ENCODE measurements around the gene LARP1B. TPM values are rescaled to one million over a fixed set of nuclear protein-coding genes. Genes with fewer than 3 reads are reported as not detected.

The LARP1B gene
- total RNA-seq (ENCODE audit: low replicate concordance): 17.4 and 27.9 TPM in 2 replicates

DNA sequence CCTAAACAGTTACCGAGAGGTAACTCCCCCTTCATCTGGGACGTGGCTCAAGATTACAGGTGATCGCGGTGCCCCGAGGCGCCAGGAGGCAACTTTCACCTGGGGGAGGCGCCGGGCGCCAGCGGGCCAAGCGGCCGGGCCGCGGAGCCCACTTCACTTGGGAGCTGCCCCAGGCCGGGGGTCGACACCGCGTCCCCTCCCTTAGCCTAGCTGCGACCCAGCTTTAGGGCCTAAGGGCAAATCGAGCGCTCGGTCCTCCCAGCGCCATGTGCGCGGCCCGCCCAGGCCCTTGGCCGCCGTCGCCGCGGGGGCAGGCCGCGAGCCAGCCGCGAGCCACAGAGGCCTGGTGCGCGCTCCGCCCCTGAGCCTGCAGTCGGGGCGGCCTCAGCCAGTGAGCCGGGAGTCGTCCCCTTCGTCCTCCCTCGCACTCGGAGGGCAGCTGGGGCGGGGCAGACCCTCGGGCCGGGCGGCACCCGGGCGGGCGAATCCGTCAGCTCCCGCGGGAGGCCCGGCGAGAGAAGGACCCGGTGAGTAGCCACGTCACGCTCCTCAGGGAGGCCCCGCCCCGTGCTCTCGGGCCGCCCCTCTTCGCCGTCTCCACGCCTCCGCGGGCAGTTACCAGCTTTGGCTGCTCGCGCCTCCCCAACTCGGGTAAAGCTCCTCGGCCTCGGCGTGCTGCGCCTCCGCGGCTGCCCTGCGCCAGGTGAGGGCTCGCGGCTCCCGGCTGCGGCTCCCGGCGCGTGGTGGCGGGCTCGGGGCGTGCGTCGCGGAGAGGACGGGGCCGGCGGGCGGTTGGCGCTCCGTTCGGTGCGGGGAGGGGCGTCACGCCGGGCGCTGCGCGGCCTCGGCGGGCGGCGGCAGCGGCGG lies at the start of gene LARP1B:
Gene LARP1B, plus strand, starts transcription at position 614 of the 867 bp plus-strand sequence. CDS start 13,640 bp downstream, outside the sequence.
- H2AFZ ChIP-seq (replicated peaks): peak within 1 kb of the TSS; percentile 95
- H3K27ac Mint-ChIP-seq: peak within 1 kb of the TSS; percentile 90

DNA sequence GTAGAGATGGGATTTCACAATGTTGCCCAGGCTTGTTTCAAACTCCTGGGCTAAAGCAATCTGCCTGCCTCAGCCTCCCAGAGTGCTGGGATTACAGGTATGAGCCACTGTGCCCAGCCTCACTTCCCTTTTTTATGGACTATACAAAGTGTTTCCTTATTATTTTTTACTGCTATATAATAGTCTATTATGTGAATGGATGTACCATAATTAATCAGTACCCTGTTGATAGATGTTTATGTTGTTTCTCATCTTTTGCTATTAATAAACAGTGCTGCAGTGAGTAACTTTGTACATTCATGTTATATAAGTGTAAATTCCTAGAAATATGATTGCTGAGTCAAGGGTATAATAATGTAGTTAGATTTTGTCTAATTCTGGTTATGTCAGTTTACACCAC lies 35.8 kb upstream of the LARP1B start:
- no peak overlapping the region for H3K27ac Mint-ChIP-seq
- H3K9me3 Mint-ChIP-seq: no peaks in the 10 kb centered on the region
- TF ChIP-seq EZH2phosphoT487 (IDR thresholded peaks at IDR 0.05): no peak
- TF ChIP-seq, protein P1, sequence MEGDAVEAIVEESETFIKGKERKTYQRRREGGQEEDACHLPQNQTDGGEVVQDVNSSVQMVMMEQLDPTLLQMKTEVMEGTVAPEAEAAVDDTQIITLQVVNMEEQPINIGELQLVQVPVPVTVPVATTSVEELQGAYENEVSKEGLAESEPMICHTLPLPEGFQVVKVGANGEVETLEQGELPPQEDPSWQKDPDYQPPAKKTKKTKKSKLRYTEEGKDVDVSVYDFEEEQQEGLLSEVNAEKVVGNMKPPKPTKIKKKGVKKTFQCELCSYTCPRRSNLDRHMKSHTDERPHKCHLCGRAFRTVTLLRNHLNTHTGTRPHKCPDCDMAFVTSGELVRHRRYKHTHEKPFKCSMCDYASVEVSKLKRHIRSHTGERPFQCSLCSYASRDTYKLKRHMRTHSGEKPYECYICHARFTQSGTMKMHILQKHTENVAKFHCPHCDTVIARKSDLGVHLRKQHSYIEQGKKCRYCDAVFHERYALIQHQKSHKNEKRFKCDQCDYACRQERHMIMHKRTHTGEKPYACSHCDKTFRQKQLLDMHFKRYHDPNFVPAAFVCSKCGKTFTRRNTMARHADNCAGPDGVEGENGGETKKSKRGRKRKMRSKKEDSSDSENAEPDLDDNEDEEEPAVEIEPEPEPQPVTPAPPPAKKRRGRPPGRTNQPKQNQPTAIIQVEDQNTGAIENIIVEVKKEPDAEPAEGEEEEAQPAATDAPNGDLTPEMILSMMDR (IDR thresholded peaks at IDR 0.05): no peak
- no peak for TF ChIP-seq EZH2 (IDR thresholded peaks at IDR 0.05)
- H2AFZ ChIP-seq (replicated peaks): no peak overlapping the region
- peaks cover 8% of the 10 kb centered on the region for H3K36me3 ChIP-seq
- no peak overlapping the region for H3K27ac ChIP-seq
- H3K27me3 ChIP-seq: no peaks in the 10 kb centered on the region
- no peaks in the 10 kb centered on the region for H3K79me2 ChIP-seq (ENCODE audit: low read depth)
- H4K20me1 ChIP-seq (ENCODE audit: low read depth): no peaks in the 10 kb centered on the region
- H3K36me3 Mint-ChIP-seq: peaks cover 31% of the 10 kb centered on the region
- H3K4me1 Mint-ChIP-seq: no peaks in the 10 kb centered on the region
- no peak overlapping the region for H3K9ac ChIP-seq
- H3K9me3 ChIP-seq (ENCODE audit: low read depth): no peaks in the 10 kb centered on the region
- H3K4me2 ChIP-seq: no peak overlapping the region
- H3K4me3 Mint-ChIP-seq: no peak overlapping the region
- H3K4me3 ChIP-seq: no peak overlapping the region
- DNase-seq (ENCODE audit: low spot score): no peak
- H3F3A ChIP-seq (ENCODE audit: low read depth): no peaks in the 10 kb centered on the region
- H3K27me3 Mint-ChIP-seq (ENCODE audit: insufficient read depth, low read depth): no peaks in the 10 kb centered on the region
- H3K4me1 ChIP-seq: no peaks in the 10 kb centered on the region

More for the DNA sequence above, at the start of gene LARP1B:
- no peaks in the 10 kb centered on the region for H3K27me3 ChIP-seq
- peaks cover 8% of the 10 kb centered on the region for H4K20me1 ChIP-seq (ENCODE audit: low read depth)
- H3F3A ChIP-seq (ENCODE audit: low read depth): peaks cover 32% of the 10 kb centered on the region
- peak; percentile 96 for DNase-seq (ENCODE audit: low spot score)
- H3K4me3 ChIP-seq: peak within 1 kb of the TSS; percentile 79
- TF ChIP-seq EZH2phosphoT487 (IDR thresholded peaks at IDR 0.05) (no peak), EZH2 (IDR thresholded peaks at IDR 0.05) (no peak)
- TF ChIP-seq, protein P1 (IDR thresholded peaks at IDR 0.05): no peak
- peak within 1 kb of the TSS; percentile 66 for H3K27ac ChIP-seq
- peaks cover 10% of the 10 kb centered on the region for H3K4me1 Mint-ChIP-seq
- peak within 1 kb of the TSS; percentile 93 for H3K4me3 Mint-ChIP-seq
- no peaks in the 10 kb centered on the region for H3K9me3 ChIP-seq (ENCODE audit: low read depth)
- H3K27me3 Mint-ChIP-seq (ENCODE audit: insufficient read depth, low read depth): no peaks in the 10 kb centered on the region
- peaks cover 41% of the 10 kb centered on the region for H3K79me2 ChIP-seq (ENCODE audit: low read depth)
- H3K36me3 ChIP-seq: no peaks in the 10 kb centered on the region
- peak within 1 kb of the TSS; percentile 91 for H3K4me2 ChIP-seq
- no peaks in the 10 kb centered on the region for H3K36me3 Mint-ChIP-seq
- no peaks in the 10 kb centered on the region for H3K4me1 ChIP-seq
- no peaks in the 10 kb centered on the region for H3K9me3 Mint-ChIP-seq
- peak within 1 kb of the TSS; percentile 76 for H3K9ac ChIP-seq

DNA sequence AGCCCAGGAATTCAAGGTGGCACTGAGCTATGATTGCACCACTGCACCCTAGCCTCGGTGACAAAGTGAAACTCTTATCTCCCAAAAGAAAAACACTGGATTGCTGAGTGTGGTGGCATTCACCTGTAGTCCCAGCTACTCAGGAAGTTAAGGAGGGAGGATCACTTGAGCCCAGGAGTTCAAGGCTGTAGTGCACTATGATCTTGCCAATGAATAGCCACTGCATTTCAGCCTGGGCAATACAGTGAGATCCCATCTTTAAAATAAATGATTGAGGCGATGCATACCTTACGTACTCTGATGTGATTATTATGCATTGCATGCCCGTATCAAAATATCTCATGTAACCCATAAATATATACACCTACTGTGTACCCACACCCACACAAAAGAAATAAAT lies 31.2 kb upstream of the LARP1B start:
- no peaks in the 10 kb centered on the region for H3K4me1 Mint-ChIP-seq
- H3K4me3 Mint-ChIP-seq: no peak overlapping the region

More for the DNA sequence above, 31.2 kb upstream of the LARP1B start:
- Mint-ChIP-seq H3K9me3 (no peaks in the 10 kb centered on the region), H3K27me3 (ENCODE audit: insufficient read depth, low read depth) (no peaks in the 10 kb centered on the region), H3K36me3 (peaks cover 19% of the 10 kb centered on the region), H3K27ac (no peak overlapping the region)
- no peak overlapping the region for H3K27ac ChIP-seq
- no peak for DNase-seq (ENCODE audit: low spot score)
- no peaks in the 10 kb centered on the region for H3K79me2 ChIP-seq (ENCODE audit: low read depth)
- no peaks in the 10 kb centered on the region for H3F3A ChIP-seq (ENCODE audit: low read depth)
- no peak overlapping the region for H3K4me2 ChIP-seq
- no peaks in the 10 kb centered on the region for H3K4me1 ChIP-seq
- no peaks in the 10 kb centered on the region for H3K9me3 ChIP-seq (ENCODE audit: low read depth)
- H3K4me3 ChIP-seq: no peak overlapping the region
- TF ChIP-seq, protein P1 (IDR thresholded peaks at IDR 0.05): no peak
- TF ChIP-seq EZH2phosphoT487 (IDR thresholded peaks at IDR 0.05) (no peak), EZH2 (IDR thresholded peaks at IDR 0.05) (no peak)
- H4K20me1 ChIP-seq (ENCODE audit: low read depth): no peaks in the 10 kb centered on the region
- H2AFZ ChIP-seq (replicated peaks): no peak overlapping the region
- no peaks in the 10 kb centered on the region for H3K27me3 ChIP-seq
- H3K36me3 ChIP-seq: peaks cover 10% of the 10 kb centered on the region
- no peak overlapping the region for H3K9ac ChIP-seq

Data from neural progenitor cell (in vitro differentiated cells).